Keratinocyte (primary cell): Measurements from ENCODE around the gene SNCB. TPM values are rescaled to one million over a fixed set of nuclear protein-coding genes. Genes with fewer than 3 reads are reported as not detected.

Experiments
- DNase-seq: peaks from one replicate; pipeline ENCODE4 v3.0.0-alpha.2; 2011; ENCODE audit warnings: low read depth, missing footprints, low spot score
- FAIRE-seq: peaks from 2 replicates; lab custom pipeline; 2011; peaks lifted over from hg19 to GRCh38; lab: Jason Lieb, UNC
- H2AFZ ChIP-seq: 2 replicates; pipeline ENCODE4 v1.6.0; 2012; ENCODE audit warnings: low read length, control low read depth, inconsistent platforms; ENCODE audit not compliant: control insufficient read depth
- H3K27ac ChIP-seq: 2 replicates; pipeline ENCODE4 v1.5.1; 2011; ENCODE audit warnings: low read length; ENCODE audit not compliant: control insufficient read depth, insufficient read depth
- H3K27me3 ChIP-seq: 3 replicates; pipeline ENCODE4 v1.6.0; 2011; ENCODE audit warnings: low read length; ENCODE audit not compliant: control insufficient read depth, insufficient read depth; ENCODE audit errors: extremely low read depth
- H3K36me3 ChIP-seq, 2 experiments: 2 replicates in 1 of 2; 3 replicates in 1 of 2; pipeline ENCODE4 v1.5.1; 2011; ENCODE audit warnings: low read length in 2 of 2, mild to moderate bottlenecking in 1 of 2; ENCODE audit not compliant: control insufficient read depth in 2 of 2, insufficient read depth in 2 of 2; ENCODE audit errors: extremely low read depth in 1 of 2
- H3K4me1 ChIP-seq: 3 replicates; pipeline ENCODE4 v1.5.1; 2011; ENCODE audit warnings: low read length; ENCODE audit not compliant: control insufficient read depth, insufficient read depth; ENCODE audit errors: extremely low read depth
- H3K4me2 ChIP-seq: 3 replicates; pipeline ENCODE4 v1.6.0; 2011; ENCODE audit warnings: low read depth, low read length; ENCODE audit not compliant: control insufficient read depth, insufficient read depth; ENCODE audit errors: extremely low read depth
- H3K4me3 ChIP-seq, 3 experiments: fragments of 200-600 bp in 1 of 3; sonication (generic) in 1 of 3; 2 replicates in 2 of 3; 3 replicates in 1 of 3; pipeline ENCODE4 v1.5.1; 2011 to 2016; ENCODE audit warnings: low read length in 3 of 3, mild to moderate bottlenecking in 3 of 3, control low read depth in 2 of 3, inconsistent platforms in 1 of 3, low read depth in 1 of 3, mixed read lengths in 1 of 3, mixed run types in 1 of 3, moderate library complexity in 1 of 3; ENCODE audit not compliant: control insufficient read depth in 2 of 3, insufficient read depth in 2 of 3; ENCODE audit errors: extremely low read depth in 1 of 3
- H3K79me2 ChIP-seq: 2 replicates; pipeline ENCODE4 v1.6.0; 2012; ENCODE audit warnings: low read length; ENCODE audit not compliant: control insufficient read depth, insufficient read depth
- H3K9ac ChIP-seq: 3 replicates; pipeline ENCODE4 v1.6.0; 2011; ENCODE audit warnings: low read length; ENCODE audit not compliant: control insufficient read depth, insufficient read depth; ENCODE audit errors: extremely low read depth
- H3K9me1 ChIP-seq: 3 replicates; pipeline ENCODE4 v1.6.0; 2011; ENCODE audit warnings: low read length; ENCODE audit not compliant: control insufficient read depth, insufficient read depth; ENCODE audit errors: extremely low read depth
- H3K9me3 ChIP-seq: 2 replicates; pipeline ENCODE4 v1.5.1; 2012; ENCODE audit warnings: low read depth, low read length; ENCODE audit not compliant: control insufficient read depth
- H4K20me1 ChIP-seq: 3 replicates; pipeline ENCODE4 v1.6.0; 2011; ENCODE audit warnings: low read length; ENCODE audit not compliant: control insufficient read depth, insufficient read depth; ENCODE audit errors: extremely low read depth
- CTCF ChIP-seq, 3 experiments: IDR thresholded peaks in 1 of 3; conservative IDR thresholded peaks in 1 of 3; optimal IDR thresholded peaks in 1 of 3; 2 replicates in 2 of 3; 3 replicates in 1 of 3; pipeline versions ENCODE3 to v1.5.1; 2011; ENCODE audit warnings: low read length in 3 of 3, mild to moderate bottlenecking in 3 of 3, moderate library complexity in 2 of 3, control low read depth in 1 of 3, inconsistent platforms in 1 of 3; ENCODE audit not compliant: insufficient read depth in 2 of 3; ENCODE audit errors: extremely low read depth in 1 of 3
- EZH2 ChIP-seq: IDR thresholded peaks from one replicate; pipeline ENCODE4 v1.6.1; 2012; ENCODE audit warnings: inconsistent platforms, mild to moderate bottlenecking, low read length, moderate library complexity
- dilution Hi-C: fragments of 300-500 bp; cut with MboI; formaldehyde crosslinking; loops from one replicate; pipeline ENCODE4 v1.7.0; 2020; ENCODE audit warnings: low sequenced_read_pairs; ENCODE audit not compliant: extremely low pct_ligation_motif_present
- polyA plus RNA-seq, 5 experiments: library from polyadenylated mRNA; depleted of rRNA in 3 of 5; stranded (reverse) in 3 of 5; stranded (forward) in 1 of 5; unstranded in 1 of 5; fragments of >200 nt; gene quantifications; 1 replicate in 1 of 5; 2 replicates in 3 of 5; 3 replicates in 1 of 5; pipeline versions ENCODE4 v1.2.1 to v1.2.3, GENCODE V29; 2011 to 2012; ENCODE audit warnings: missing spikeins in 2 of 5, low read depth in 1 of 5, low replicate concordance in 1 of 5

The SNCB gene
- polyA plus RNA-seq, 1 donor (not counting 4 experiments of a cell fraction or from before 2014, with no cell fraction given) = 0.69 TPM

GRCh38 chr5:176639981-176640380 is 9.6 kb upstream of the SNCB start:
- Histone ChIP-seq H3K27ac (no peak overlapping the region), H3K36me3 (no peaks in the 10 kb centered on the region), H3K9me1 (no peaks in the 10 kb centered on the region), H3K9me3 (no peaks in the 10 kb centered on the region), H3K4me1 (no peaks in the 10 kb centered on the region), H4K20me1 (no peaks in the 10 kb centered on the region), H3K4me2 (no peak overlapping the region), H3K27me3 (no peaks in the 10 kb centered on the region), H3K4me3 (no peak overlapping the region), H3K79me2 (no peaks in the 10 kb centered on the region), H3K9ac (no peak overlapping the region), H2AFZ (no peak overlapping the region)
- DNase-seq (no peak), FAIRE-seq (no peak)
- TF ChIP-seq EZH2 = no peak
- TF ChIP-seq CTCF (optimal IDR thresholded peaks at IDR 0.05 in 1 of 3, IDR thresholded peaks at IDR 0.05 in 1 of 3, conservative IDR thresholded peaks at IDR 0.05 in 1 of 3; ENCODE audit: extremely low read depth in 1 of 3, insufficient read depth in 2 of 3, low read length in 3 of 3) = no peak
- dilution Hi-C loops = no loop called here

GRCh38 chr5:176639208-176639607 is 8.9 kb upstream of the SNCB start:
- Histone ChIP-seq H3K9me3 (no peaks in the 10 kb centered on the region), H3K4me2 (no peak overlapping the region), H2AFZ (no peak overlapping the region), H3K79me2 (no peaks in the 10 kb centered on the region), H3K4me1 (no peaks in the 10 kb centered on the region), H3K27ac (no peak overlapping the region), H3K27me3 (no peaks in the 10 kb centered on the region), H3K9ac (no peak overlapping the region), H3K36me3 (no peaks in the 10 kb centered on the region), H4K20me1 (no peaks in the 10 kb centered on the region), H3K9me1 (no peaks in the 10 kb centered on the region), H3K4me3 (no peak overlapping the region)
- FAIRE-seq (no peak), DNase-seq (no peak)
- dilution Hi-C loops = no loop called here
- no peak for TF ChIP-seq CTCF (optimal IDR thresholded peaks at IDR 0.05 in 1 of 3, IDR thresholded peaks at IDR 0.05 in 1 of 3, conservative IDR thresholded peaks at IDR 0.05 in 1 of 3; ENCODE audit: extremely low read depth in 1 of 3, insufficient read depth in 2 of 3, low read length in 3 of 3)
- TF ChIP-seq EZH2 = no peak
